ENCODE data around the gene SIGLEC6. TPM values are rescaled to one million over a fixed set of nuclear protein-coding genes. Genes with fewer than 3 reads are reported as not detected.

The SIGLEC6 gene
- total and polyA plus RNA-seq, 12 donors, result 0.15 to 0.42 (median 0.21) TPM; not detected in 5

DNA sequence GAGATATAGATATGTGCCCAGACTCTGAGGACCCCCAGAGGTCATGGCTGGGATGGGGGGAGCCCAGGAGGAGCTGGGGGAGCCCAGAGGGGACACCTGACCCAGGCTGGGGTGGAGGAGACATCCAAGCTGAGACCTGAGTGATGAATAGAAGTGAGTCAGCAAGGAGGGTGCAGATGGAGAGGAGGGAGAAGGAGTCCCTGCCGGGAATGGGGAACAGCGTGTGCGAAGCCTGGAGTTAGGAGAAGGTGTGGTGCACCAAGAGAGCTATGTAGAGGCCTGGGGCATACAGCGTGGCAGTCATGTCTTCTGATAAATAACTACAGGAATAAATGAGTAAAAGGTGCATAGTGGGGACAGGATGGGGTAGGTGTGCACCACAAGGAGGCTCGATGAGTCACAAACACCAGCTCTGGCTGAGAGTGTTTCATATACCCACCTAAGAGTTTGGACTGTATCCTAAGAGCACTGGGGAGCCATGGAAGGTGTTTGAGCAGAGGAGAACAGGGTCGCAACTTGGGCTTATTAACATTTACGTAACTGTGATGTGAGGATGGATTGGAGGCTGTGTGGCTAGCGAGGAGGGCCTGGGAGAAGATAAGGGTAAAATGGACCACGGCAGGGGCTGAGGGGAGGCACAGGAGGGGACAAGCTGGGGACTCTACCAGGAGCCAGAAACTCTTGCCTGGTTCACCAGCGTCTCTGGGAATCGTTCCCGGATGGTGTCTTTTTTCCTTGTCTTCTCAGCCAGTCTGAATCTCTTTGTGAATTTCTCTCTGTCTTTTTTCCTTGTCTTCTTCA, 51.7 kb downstream of the SIGLEC6 start:
- no peaks in the 10 kb centered on the region for H3K4me1 ChIP-seq
- no peaks in the 10 kb centered on the region for H3K36me3 ChIP-seq
- DNase-seq (no peak), ATAC-seq (no peak)
- peaks cover 0 to 56% (median 46%) of the 10 kb centered on the region in 7 donors for H3K27me3 ChIP-seq
- no peak overlapping the region for H3K4me3 ChIP-seq
- TF ChIP-seq, protein P1, sequence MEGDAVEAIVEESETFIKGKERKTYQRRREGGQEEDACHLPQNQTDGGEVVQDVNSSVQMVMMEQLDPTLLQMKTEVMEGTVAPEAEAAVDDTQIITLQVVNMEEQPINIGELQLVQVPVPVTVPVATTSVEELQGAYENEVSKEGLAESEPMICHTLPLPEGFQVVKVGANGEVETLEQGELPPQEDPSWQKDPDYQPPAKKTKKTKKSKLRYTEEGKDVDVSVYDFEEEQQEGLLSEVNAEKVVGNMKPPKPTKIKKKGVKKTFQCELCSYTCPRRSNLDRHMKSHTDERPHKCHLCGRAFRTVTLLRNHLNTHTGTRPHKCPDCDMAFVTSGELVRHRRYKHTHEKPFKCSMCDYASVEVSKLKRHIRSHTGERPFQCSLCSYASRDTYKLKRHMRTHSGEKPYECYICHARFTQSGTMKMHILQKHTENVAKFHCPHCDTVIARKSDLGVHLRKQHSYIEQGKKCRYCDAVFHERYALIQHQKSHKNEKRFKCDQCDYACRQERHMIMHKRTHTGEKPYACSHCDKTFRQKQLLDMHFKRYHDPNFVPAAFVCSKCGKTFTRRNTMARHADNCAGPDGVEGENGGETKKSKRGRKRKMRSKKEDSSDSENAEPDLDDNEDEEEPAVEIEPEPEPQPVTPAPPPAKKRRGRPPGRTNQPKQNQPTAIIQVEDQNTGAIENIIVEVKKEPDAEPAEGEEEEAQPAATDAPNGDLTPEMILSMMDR (IDR thresholded peaks at IDR 0.05), result no peak
- intact Hi-C loops (cut with DNase I), result loop anchor here in 4 of 10 donors (10.0 kb wide), 3 partner anchors 175 to 305 kb away; no protein-coding TSS in a partner anchor
- H3K9me3 ChIP-seq, result peaks cover 0 to 6% (median 0%) of the 10 kb centered on the region in 11 donors
- H3K27ac ChIP-seq, result no peak overlapping the region
- WGBS, 2 donors, result 79 to 83% methylated on average over 12 of the region's 12 CpGs

DNA sequence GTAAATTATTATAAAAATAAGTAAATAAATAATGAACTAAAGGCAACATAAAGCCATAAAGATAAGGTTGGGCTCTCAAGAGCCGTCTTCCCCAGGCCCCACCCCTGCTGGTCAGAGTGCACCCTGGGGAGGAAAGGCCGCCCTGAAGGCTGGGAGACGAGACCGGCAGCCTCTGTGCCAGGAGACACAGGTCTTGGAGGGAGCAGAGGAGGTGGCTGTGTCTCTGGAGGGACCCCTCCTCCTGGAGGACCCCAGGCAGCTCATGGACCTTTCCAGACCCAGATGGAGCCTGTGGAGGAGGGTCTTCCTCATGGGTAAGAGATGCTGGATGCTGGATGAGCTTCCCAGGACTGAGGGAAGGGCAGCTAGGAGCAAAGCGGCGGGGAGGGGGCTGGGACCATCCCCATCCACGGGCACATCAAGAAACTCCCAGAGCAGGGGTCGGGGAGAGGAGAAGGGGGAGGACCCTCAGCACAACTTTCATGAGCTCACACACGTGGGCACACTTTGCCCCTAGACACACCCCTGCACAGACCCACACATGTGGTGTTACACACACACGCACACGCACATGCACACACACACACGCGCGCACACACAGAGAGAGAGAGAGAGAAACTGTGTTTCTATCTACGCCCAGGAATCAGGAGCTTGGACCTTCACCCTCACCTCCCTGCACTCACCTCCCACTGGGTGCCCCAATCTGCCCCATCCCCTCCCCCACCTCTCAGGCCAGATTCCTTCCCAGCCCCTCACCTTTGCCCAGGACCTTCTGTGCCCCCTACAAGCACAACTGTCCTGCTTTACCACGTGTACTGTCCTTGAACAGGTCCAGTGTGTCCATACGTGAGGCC, 52.9 kb downstream of the SIGLEC6 start, which contains the start of gene CEACAM18:
TSS of gene CEACAM18 (plus strand) at position 159 of the 854 bp plus-strand sequence.
- H3K36me3 ChIP-seq, result no peaks in the 10 kb centered on the region
- peaks cover 0 to 64% (median 46%) of the 10 kb centered on the region in 7 donors for H3K27me3 ChIP-seq
- intact Hi-C loops (cut with DNase I), result loop anchor here in 4 of 10 donors (10.0 kb wide), 3 partner anchors 176 to 306 kb away; no protein-coding TSS in a partner anchor

DNA sequence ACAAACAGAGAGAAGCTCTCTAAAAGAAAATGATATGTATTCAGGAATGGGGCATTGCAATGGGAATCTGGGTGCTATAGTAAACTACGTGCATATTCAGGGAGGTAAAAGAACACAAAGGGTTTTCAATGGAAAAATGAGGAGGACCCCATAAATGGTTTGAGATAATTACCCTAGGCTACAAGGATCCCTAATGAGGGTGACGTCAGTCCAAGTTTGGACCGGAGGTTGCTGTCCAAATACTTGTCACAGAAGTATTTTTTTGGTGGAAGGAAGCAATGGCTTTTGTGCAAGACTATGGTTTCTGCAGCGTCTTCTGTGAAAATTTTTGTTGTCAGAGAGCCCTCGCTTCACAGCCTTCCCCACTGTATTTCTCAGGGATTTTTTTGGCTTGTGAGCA, 54.1 kb downstream of the SIGLEC6 start:
- DNase-seq (no peak), ATAC-seq (no peak)
- Histone ChIP-seq H3K9me3 (peaks cover 0 to 6% (median 0%) of the 10 kb centered on the region in 11 donors), H3K4me3 (no peak overlapping the region), H3K4me1 (no peaks in the 10 kb centered on the region), H3K36me3 (no peaks in the 10 kb centered on the region), H3K27me3 (peaks cover 0 to 77% (median 46%) of the 10 kb centered on the region in 7 donors), H3K27ac (no peak overlapping the region)
- 58 to 67% methylated on average over 5 of the region's 5 CpGs for WGBS, 2 donors
- intact Hi-C loops (cut with DNase I), result loop anchor here in 4 of 10 donors (10.0 kb wide), 3 partner anchors 177 to 307 kb away; no protein-coding TSS in a partner anchor
- TF ChIP-seq, protein P1 (IDR thresholded peaks at IDR 0.05), result no peak

More for the DNA sequence above, 52.9 kb downstream of the SIGLEC6 start, which contains the start of gene CEACAM18:
- DNase-seq (no peak), ATAC-seq (no peak)
- TF ChIP-seq, protein P1 (IDR thresholded peaks at IDR 0.05), result no peak
- peaks cover 0 to 6% (median 0%) of the 10 kb centered on the region in 11 donors for H3K9me3 ChIP-seq
- H3K27ac ChIP-seq, result no peak within 1 kb of the TSS
- no peak within 1 kb of the TSS for H3K4me3 ChIP-seq
- 55 to 56% methylated on average over 14 to 17 of the region's 17 CpGs for WGBS, 2 donors
- no peaks in the 10 kb centered on the region for H3K4me1 ChIP-seq

DNA sequence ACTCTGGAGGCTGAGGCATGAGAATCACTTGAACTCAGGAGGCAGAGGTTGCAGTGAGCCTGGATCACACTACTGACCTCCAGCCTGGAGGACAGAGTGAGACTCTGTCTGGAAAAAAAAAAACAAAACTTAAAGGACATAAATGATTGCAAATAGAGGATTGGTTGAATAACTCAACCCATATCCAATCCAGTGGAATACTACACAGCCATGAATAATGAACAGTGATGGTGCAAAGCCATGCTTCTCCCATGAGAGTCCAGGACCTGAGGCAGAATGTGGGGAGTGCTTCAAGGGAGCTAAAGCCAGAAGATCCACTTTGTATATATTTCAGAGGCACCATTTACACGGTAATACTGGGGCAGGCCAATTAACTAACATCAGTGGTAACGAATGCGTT, 55.3 kb downstream of the SIGLEC6 start:
- H3K9me3 ChIP-seq, result peaks cover 0 to 6% (median 0%) of the 10 kb centered on the region in 11 donors
- no peak overlapping the region for H3K27ac ChIP-seq
- intact Hi-C loops (cut with DNase I), result loop anchor here in 4 of 10 donors (10.0 kb wide), 3 partner anchors 179 to 309 kb away; no protein-coding TSS in a partner anchor
- H3K27me3 ChIP-seq, result peaks cover 0 to 82% (median 43%) of the 10 kb centered on the region in 7 donors
- no peaks in the 10 kb centered on the region for H3K36me3 ChIP-seq
- TF ChIP-seq, protein P1 (IDR thresholded peaks at IDR 0.05), result no peak
- DNase-seq (no peak), ATAC-seq (no peak)
- 74 to 90% methylated on average over 3 of the region's 3 CpGs for WGBS, 2 donors
- no peak overlapping the region for H3K4me3 ChIP-seq
- no peaks in the 10 kb centered on the region for H3K4me1 ChIP-seq
